HepG2 (cell line): Measurements from ENCODE around the gene FGF19. TPM values are rescaled to one million over a fixed set of nuclear protein-coding genes. Genes with fewer than 3 reads are reported as not detected.

Experiments used
- BHLHE40 ChIP-seq: IDR thresholded peaks from 2 replicates; pipeline ENCODE4 v1.6.1; 2011; ENCODE audit warnings: low read length, improper control_type of control experiment
- ELF1 ChIP-seq: sonication (generic); formaldehyde crosslinking; IDR thresholded peaks from 2 replicates; pipeline ENCODE4 v1.4.0; 2020; ENCODE audit warnings: missing genetic modification reagents
- KDM2A ChIP-seq: sonication (generic); formaldehyde crosslinking; IDR thresholded peaks from 2 replicates; pipeline ENCODE4 v1.4.0; 2020; ENCODE audit warnings: low read depth, missing genetic modification reagents, borderline replicate concordance
- MTF1 ChIP-seq: sonication (generic); formaldehyde crosslinking; IDR thresholded peaks from 2 replicates; pipeline ENCODE4 v1.5.0; 2020; ENCODE audit warnings: missing genetic modification reagents
- NR1H2 ChIP-seq: sonication (generic); formaldehyde crosslinking; IDR thresholded peaks from 2 replicates; pipeline ENCODE4 v1.8.1; 2022; ENCODE audit warnings: low read depth, missing genetic modification reagents, borderline replicate concordance
- RBM22 ChIP-seq: fragments of 200-400 bp; formaldehyde crosslinking; optimal IDR thresholded peaks from 2 replicates; pipeline ENCODE3; 2017; ENCODE audit warnings: mild to moderate bottlenecking, low read length, moderate library complexity
- RFXANK ChIP-seq: IDR thresholded peaks from 2 replicates; pipeline ENCODE4 v1.6.1; 2016
- ZC3H13 ChIP-seq: sonication (generic); formaldehyde crosslinking; IDR thresholded peaks from 2 replicates; pipeline ENCODE4 v1.8.1; 2023; ENCODE audit warnings: mild to moderate bottlenecking, missing genetic modification reagents, moderate library complexity
- ZNF468 ChIP-seq: sonication (generic); formaldehyde crosslinking; IDR thresholded peaks from 2 replicates; pipeline ENCODE4 v1.8.0; 2022; ENCODE audit warnings: mild to moderate bottlenecking, moderate library complexity, missing genetic modification reagents
- ZNF547 ChIP-seq: sonication (generic); formaldehyde crosslinking; IDR thresholded peaks from 2 replicates; pipeline ENCODE4 v1.5.1; 2020; ENCODE audit warnings: mild to moderate bottlenecking, missing genetic modification reagents
- ZNF607 ChIP-seq: sonication (generic); formaldehyde crosslinking; IDR thresholded peaks from 2 replicates; pipeline ENCODE4 v1.5.1; 2020; ENCODE audit warnings: missing genetic modification reagents, mild to moderate bottlenecking, borderline replicate concordance
- ZNF614 ChIP-seq: IDR thresholded peaks from 2 replicates; pipeline ENCODE4 v1.6.1; 2018; ENCODE audit warnings: missing biosample characterization, missing genetic modification reagents, inconsistent platforms, borderline replicate concordance
- ZNF75D ChIP-seq: sonication (generic); formaldehyde crosslinking; IDR thresholded peaks from 2 replicates; pipeline ENCODE4 v1.8.1; 2023; ENCODE audit warnings: missing genetic modification reagents, mild to moderate bottlenecking, borderline replicate concordance
- ZNF83 ChIP-seq: sonication (generic); formaldehyde crosslinking; IDR thresholded peaks from 2 replicates; pipeline ENCODE4 v1.4.0; 2020; ENCODE audit warnings: missing genetic modification reagents, mild to moderate bottlenecking, borderline replicate concordance
- ZZZ3 ChIP-seq: sonication (generic); formaldehyde crosslinking; IDR thresholded peaks from 2 replicates; pipeline ENCODE4 v1.4.0; 2020; ENCODE audit warnings: missing genetic modification reagents, mild to moderate bottlenecking, borderline replicate concordance
- polyA plus RNA-seq, 8 experiments: library from polyadenylated mRNA; depleted of rRNA in 3 of 8; stranded (reverse) in 7 of 8; unstranded in 1 of 8; fragments of >200 nt; fragmentation: Illumina TruSeq in 4 of 8; extraction: Trizol in 4 of 8; gene quantifications; 2 replicates each; pipeline versions ENCODE4 v1.2.1 to v1.2.3, GENCODE V29; 2011 to 2016; ENCODE audit warnings: low read depth in 4 of 8, missing spikeins in 1 of 8, mixed read lengths in 1 of 8; ENCODE audit not compliant: insufficient read depth in 1 of 8
- total RNA-seq, 5 experiments: library from RNA; depleted of rRNA; stranded (reverse); fragments of >200 nt; fragmentation: Illumina TruSeq; extraction: Trizol; gene quantifications; 2 replicates each; pipeline ENCODE4 v1.2.3, GENCODE V29; 2016; ENCODE audit warnings: low read depth in 1 of 5
- TF ChIP-seq, protein P1 (sequence below): sonication (generic); formaldehyde crosslinking; IDR thresholded peaks from 2 replicates; pipeline ENCODE4 v1.5.1; 2020; ENCODE audit warnings: mild to moderate bottlenecking, missing genetic modification reagents, borderline replicate concordance
- TF ChIP-seq, protein P2 (sequence below): sonication (generic); formaldehyde crosslinking; IDR thresholded peaks from 2 replicates; pipeline ENCODE4 v1.4.0; 2020; ENCODE audit warnings: missing genetic modification reagents
- TF ChIP-seq, protein P3 (sequence below): sonication (generic); formaldehyde crosslinking; IDR thresholded peaks from 2 replicates; pipeline ENCODE4 v1.4.0; 2020; ENCODE audit warnings: missing genetic modification reagents
- TF ChIP-seq, protein P4 (sequence below): sonication (generic); formaldehyde crosslinking; IDR thresholded peaks from 2 replicates; pipeline ENCODE4 v1.5.0; 2020; ENCODE audit warnings: missing genetic modification reagents
- TF ChIP-seq, protein P5 (sequence below): sonication (generic); formaldehyde crosslinking; IDR thresholded peaks from 2 replicates; pipeline ENCODE4 v1.5.1; 2020; ENCODE audit warnings: missing genetic modification reagents, mild to moderate bottlenecking, borderline replicate concordance

The FGF19 gene
- total and polyA plus RNA-seq, 2 of the 13 experiments (the other 11 are each of a cell fraction or from before 2014, with no cell fraction given), result 0.07 TPM; not detected in 1

DNA sequence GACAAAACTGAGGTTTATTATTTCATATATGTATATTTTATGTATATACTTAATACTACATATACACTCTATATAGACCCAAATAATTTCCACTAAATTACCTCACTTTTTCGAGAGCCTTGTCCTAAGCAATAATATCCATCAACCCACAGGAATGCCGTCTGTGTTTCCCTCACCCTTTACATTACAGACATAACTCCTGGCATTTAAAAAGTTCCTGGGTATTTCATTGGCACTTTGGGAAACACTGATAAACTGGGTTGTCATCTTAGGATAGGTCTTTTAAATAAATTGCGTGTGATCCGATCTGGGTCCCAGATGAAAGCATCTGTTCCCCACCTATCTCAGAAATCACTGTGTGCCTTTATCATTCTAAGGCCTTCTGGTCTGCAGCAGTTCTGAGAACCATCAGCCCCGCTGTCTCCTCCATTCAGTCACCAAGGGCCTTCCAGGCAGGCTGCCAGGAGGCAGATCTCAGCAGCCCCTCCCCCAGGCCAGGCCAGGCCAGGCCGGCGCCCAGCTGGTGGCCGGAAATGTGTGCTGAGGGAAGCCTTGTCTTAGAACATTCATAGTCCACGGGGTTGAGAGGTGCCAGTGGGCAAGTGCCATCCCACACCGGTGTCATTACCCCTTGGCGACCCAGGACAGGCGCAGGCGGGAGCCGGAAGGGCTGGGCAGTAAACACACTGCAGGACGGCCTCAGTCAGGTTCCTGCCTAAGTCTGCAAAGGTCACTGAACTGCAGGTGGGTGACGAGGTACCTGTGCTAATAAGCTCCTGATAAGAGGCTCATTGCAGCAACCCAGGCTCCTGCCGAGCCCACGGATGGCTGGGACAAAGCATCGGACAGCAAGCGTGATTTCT is 3.3 kb downstream of the FGF19 start (continued):
- TF ChIP-seq, protein P1, sequence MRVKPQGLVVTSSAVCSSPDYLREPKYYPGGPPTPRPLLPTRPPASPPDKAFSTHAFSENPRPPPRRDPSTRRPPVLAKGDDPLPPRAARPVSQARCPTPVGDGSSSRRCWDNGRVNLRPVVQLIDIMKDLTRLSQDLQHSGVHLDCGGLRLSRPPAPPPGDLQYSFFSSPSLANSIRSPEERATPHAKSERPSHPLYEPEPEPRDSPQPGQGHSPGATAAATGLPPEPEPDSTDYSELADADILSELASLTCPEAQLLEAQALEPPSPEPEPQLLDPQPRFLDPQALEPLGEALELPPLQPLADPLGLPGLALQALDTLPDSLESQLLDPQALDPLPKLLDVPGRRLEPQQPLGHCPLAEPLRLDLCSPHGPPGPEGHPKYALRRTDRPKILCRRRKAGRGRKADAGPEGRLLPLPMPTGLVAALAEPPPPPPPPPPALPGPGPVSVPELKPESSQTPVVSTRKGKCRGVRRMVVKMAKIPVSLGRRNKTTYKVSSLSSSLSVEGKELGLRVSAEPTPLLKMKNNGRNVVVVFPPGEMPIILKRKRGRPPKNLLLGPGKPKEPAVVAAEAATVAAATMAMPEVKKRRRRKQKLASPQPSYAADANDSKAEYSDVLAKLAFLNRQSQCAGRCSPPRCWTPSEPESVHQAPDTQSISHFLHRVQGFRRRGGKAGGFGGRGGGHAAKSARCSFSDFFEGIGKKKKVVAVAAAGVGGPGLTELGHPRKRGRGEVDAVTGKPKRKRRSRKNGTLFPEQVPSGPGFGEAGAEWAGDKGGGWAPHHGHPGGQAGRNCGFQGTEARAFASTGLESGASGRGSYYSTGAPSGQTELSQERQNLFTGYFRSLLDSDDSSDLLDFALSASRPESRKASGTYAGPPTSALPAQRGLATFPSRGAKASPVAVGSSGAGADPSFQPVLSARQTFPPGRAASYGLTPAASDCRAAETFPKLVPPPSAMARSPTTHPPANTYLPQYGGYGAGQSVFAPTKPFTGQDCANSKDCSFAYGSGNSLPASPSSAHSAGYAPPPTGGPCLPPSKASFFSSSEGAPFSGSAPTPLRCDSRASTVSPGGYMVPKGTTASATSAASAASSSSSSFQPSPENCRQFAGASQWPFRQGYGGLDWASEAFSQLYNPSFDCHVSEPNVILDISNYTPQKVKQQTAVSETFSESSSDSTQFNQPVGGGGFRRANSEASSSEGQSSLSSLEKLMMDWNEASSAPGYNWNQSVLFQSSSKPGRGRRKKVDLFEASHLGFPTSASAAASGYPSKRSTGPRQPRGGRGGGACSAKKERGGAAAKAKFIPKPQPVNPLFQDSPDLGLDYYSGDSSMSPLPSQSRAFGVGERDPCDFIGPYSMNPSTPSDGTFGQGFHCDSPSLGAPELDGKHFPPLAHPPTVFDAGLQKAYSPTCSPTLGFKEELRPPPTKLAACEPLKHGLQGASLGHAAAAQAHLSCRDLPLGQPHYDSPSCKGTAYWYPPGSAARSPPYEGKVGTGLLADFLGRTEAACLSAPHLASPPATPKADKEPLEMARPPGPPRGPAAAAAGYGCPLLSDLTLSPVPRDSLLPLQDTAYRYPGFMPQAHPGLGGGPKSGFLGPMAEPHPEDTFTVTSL (CRISPR knock-in tag), result no peak; the same call in 1 of the 2 replicates
- TF ChIP-seq ZNF75D (CRISPR knock-in tag), result no peak
- no peak for TF ChIP-seq ZNF83 (CRISPR knock-in tag)
- TF ChIP-seq ZC3H13 (CRISPR knock-in tag), result no peak
- TF ChIP-seq ZNF614 (CRISPR knock-in tag), result no peak
- peak; percentile 55 for TF ChIP-seq ELF1 (CRISPR knock-in tag)
- TF ChIP-seq MTF1 (CRISPR knock-in tag), result no peak
- no peak for TF ChIP-seq RFXANK
- TF ChIP-seq, protein P2, sequence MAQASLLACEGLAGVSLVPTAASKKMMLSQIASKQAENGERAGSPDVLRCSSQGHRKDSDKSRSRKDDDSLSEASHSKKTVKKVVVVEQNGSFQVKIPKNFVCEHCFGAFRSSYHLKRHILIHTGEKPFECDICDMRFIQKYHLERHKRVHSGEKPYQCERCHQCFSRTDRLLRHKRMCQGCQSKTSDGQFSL (CRISPR knock-in tag), result no peak
- no peak for TF ChIP-seq ZZZ3 (CRISPR knock-in tag)
- no peak for TF ChIP-seq RBM22
- TF ChIP-seq ZNF607 (CRISPR knock-in tag), result no peak
- TF ChIP-seq, protein P3, sequence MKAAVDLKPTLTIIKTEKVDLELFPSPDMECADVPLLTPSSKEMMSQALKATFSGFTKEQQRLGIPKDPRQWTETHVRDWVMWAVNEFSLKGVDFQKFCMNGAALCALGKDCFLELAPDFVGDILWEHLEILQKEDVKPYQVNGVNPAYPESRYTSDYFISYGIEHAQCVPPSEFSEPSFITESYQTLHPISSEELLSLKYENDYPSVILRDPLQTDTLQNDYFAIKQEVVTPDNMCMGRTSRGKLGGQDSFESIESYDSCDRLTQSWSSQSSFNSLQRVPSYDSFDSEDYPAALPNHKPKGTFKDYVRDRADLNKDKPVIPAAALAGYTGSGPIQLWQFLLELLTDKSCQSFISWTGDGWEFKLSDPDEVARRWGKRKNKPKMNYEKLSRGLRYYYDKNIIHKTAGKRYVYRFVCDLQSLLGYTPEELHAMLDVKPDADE (CRISPR knock-in tag), result no peak
- TF ChIP-seq, protein P4, sequence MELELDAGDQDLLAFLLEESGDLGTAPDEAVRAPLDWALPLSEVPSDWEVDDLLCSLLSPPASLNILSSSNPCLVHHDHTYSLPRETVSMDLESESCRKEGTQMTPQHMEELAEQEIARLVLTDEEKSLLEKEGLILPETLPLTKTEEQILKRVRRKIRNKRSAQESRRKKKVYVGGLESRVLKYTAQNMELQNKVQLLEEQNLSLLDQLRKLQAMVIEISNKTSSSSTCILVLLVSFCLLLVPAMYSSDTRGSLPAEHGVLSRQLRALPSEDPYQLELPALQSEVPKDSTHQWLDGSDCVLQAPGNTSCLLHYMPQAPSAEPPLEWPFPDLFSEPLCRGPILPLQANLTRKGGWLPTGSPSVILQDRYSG (CRISPR knock-in tag), result no peak
- no peak for TF ChIP-seq BHLHE40
- no peak for TF ChIP-seq NR1H2
- no peak for TF ChIP-seq ZNF547 (CRISPR knock-in tag)
- TF ChIP-seq ZNF468 (CRISPR knock-in tag), result no peak
- TF ChIP-seq KDM2A (CRISPR knock-in tag), result peak; percentile 43; the same call in 1 of the 2 replicates
- TF ChIP-seq, protein P5, sequence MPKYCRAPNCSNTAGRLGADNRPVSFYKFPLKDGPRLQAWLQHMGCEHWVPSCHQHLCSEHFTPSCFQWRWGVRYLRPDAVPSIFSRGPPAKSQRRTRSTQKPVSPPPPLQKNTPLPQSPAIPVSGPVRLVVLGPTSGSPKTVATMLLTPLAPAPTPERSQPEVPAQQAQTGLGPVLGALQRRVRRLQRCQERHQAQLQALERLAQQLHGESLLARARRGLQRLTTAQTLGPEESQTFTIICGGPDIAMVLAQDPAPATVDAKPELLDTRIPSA (CRISPR knock-in tag), result no peak
